ENCODE results near the gene NAA60. TPM values are rescaled to one million over a fixed set of nuclear protein-coding genes. Genes with fewer than 3 reads are reported as not detected.

The NAA60 gene
- polyA plus RNA-seq, 1 donor (not counting 4 experiments of a cell fraction or from before 2014, with no cell fraction given), result 30.3 TPM

- Histone ChIP-seq H3K79me2 (ENCODE audit: control insufficient read depth, insufficient read depth, low read length) (peaks cover 97% of the 10 kb centered on the region), H3K36me3 (ENCODE audit: control insufficient read depth in 2 of 2, extremely low read depth in 1 of 2, insufficient read depth in 2 of 2, low read length in 2 of 2) (peaks cover 4 to 9% of the 10 kb centered on the region in 2 experiments), H3K9ac (ENCODE audit: control insufficient read depth, extremely low read depth, insufficient read depth, low read length) (no peak overlapping the region), H4K20me1 (ENCODE audit: control insufficient read depth, extremely low read depth, insufficient read depth, low read length) (peaks cover 19% of the 10 kb centered on the region), H3K4me2 (ENCODE audit: control insufficient read depth, extremely low read depth, insufficient read depth, low read depth, low read length) (no peak overlapping the region), H3K4me3 (ENCODE audit: control insufficient read depth in 2 of 3, extremely low read depth in 1 of 3, insufficient read depth in 2 of 3, low read depth in 1 of 3, low read length in 3 of 3) (no peak overlapping the region), H3K4me1 (ENCODE audit: control insufficient read depth, extremely low read depth, insufficient read depth, low read length) (no peaks in the 10 kb centered on the region), H3K9me3 (ENCODE audit: control insufficient read depth, low read depth, low read length) (no peaks in the 10 kb centered on the region), H3K27me3 (ENCODE audit: control insufficient read depth, extremely low read depth, insufficient read depth, low read length) (no peaks in the 10 kb centered on the region), H2AFZ (ENCODE audit: control insufficient read depth, low read length) (no peak overlapping the region), H3K27ac (ENCODE audit: control insufficient read depth, insufficient read depth, low read length) (no peak overlapping the region), H3K9me1 (ENCODE audit: control insufficient read depth, extremely low read depth, insufficient read depth, low read length) (peaks cover 2% of the 10 kb centered on the region)
- DNase-seq (ENCODE audit: low read depth, low spot score) (no peak), FAIRE-seq (no peak)
- TF ChIP-seq EZH2 (IDR thresholded peaks at IDR 0.05; ENCODE audit: low read length) (no peak), CTCF (optimal IDR thresholded peaks at IDR 0.05 in 1 of 3, IDR thresholded peaks at IDR 0.05 in 1 of 3, conservative IDR thresholded peaks at IDR 0.05 in 1 of 3; ENCODE audit: extremely low read depth in 1 of 3, insufficient read depth in 2 of 3, low read length in 3 of 3) (no peak)
- dilution Hi-C loops (cut with MboI; ENCODE audit: extremely low pct_ligation_motif_present, low sequenced_read_pairs), result no loop called here
Measured at GRCh38 chr16:3469736-3470135, 26.3 kb downstream of the NAA60 start.

GRCh38 chr16:3470723-3471122 is 27.2 kb downstream of the NAA60 start:
- peaks cover 96% of the 10 kb centered on the region for H3K79me2 ChIP-seq (ENCODE audit: control insufficient read depth, insufficient read depth, low read length)
- H2AFZ ChIP-seq (ENCODE audit: control insufficient read depth, low read length), result no peak overlapping the region
- peaks cover 2% of the 10 kb centered on the region for H3K9me1 ChIP-seq (ENCODE audit: control insufficient read depth, extremely low read depth, insufficient read depth, low read length)
- H3K9me3 ChIP-seq (ENCODE audit: control insufficient read depth, low read depth, low read length), result no peaks in the 10 kb centered on the region
- DNase-seq (ENCODE audit: low read depth, low spot score), result no peak
- FAIRE-seq, result no peak
- H3K27me3 ChIP-seq (ENCODE audit: control insufficient read depth, extremely low read depth, insufficient read depth, low read length), result no peaks in the 10 kb centered on the region
- H4K20me1 ChIP-seq (ENCODE audit: control insufficient read depth, extremely low read depth, insufficient read depth, low read length), result peaks cover 19% of the 10 kb centered on the region
- H3K9ac ChIP-seq (ENCODE audit: control insufficient read depth, extremely low read depth, insufficient read depth, low read length), result no peak overlapping the region
- peaks cover 4 to 9% of the 10 kb centered on the region in 2 experiments for H3K36me3 ChIP-seq (ENCODE audit: control insufficient read depth in 2 of 2, extremely low read depth in 1 of 2, insufficient read depth in 2 of 2, low read length in 2 of 2)
- H3K27ac ChIP-seq (ENCODE audit: control insufficient read depth, insufficient read depth, low read length), result no peak overlapping the region
- H3K4me3 ChIP-seq (ENCODE audit: control insufficient read depth in 2 of 3, extremely low read depth in 1 of 3, insufficient read depth in 2 of 3, low read depth in 1 of 3, low read length in 3 of 3), result no peak overlapping the region
- dilution Hi-C loops (cut with MboI; ENCODE audit: extremely low pct_ligation_motif_present, low sequenced_read_pairs), result no loop called here
- no peaks in the 10 kb centered on the region for H3K4me1 ChIP-seq (ENCODE audit: control insufficient read depth, extremely low read depth, insufficient read depth, low read length)
- no peak overlapping the region for H3K4me2 ChIP-seq (ENCODE audit: control insufficient read depth, extremely low read depth, insufficient read depth, low read depth, low read length)
- TF ChIP-seq CTCF (optimal IDR thresholded peaks at IDR 0.05 in 1 of 3, IDR thresholded peaks at IDR 0.05 in 1 of 3, conservative IDR thresholded peaks at IDR 0.05 in 1 of 3; ENCODE audit: extremely low read depth in 1 of 3, insufficient read depth in 2 of 3, low read length in 3 of 3), result no peak
- TF ChIP-seq EZH2 (IDR thresholded peaks at IDR 0.05; ENCODE audit: low read length), result no peak
